ENCODE results near the gene CCDC188.

The CCDC188 gene

GRCh38 chr22:20177217-20177911, 26.5 kb upstream of the CCDC188 start:
- Histone ChIP-seq H3K36me3 (ENCODE audit: insufficient read depth, low read length) (no peaks in the 10 kb centered on the region), H2AFZ (ENCODE audit: low read length) (no peak overlapping the region), H3K4me2 (ENCODE audit: low read length) (no peak overlapping the region), H3K9me3 (ENCODE audit: low read length) (no peaks in the 10 kb centered on the region), H3K79me2 (ENCODE audit: insufficient read depth, low read length) (no peaks in the 10 kb centered on the region), H4K20me1 (ENCODE audit: insufficient read depth, low read length) (no peaks in the 10 kb centered on the region), H3K9ac (ENCODE audit: low read length) (no peak overlapping the region), H3F3A (ENCODE audit: insufficient read depth, low read length) (no peaks in the 10 kb centered on the region), H3K4me1 (ENCODE audit: insufficient read depth, low read length, severe bottlenecking) (no peaks in the 10 kb centered on the region), H3K4me3 (ENCODE audit: low read depth, low read length, poor library complexity, severe bottlenecking) (no peak overlapping the region), H3K9me2 (ENCODE audit: low read depth, low read length) (no peaks in the 10 kb centered on the region), H3K27ac (ENCODE audit: low read depth, low read length, poor library complexity, severe bottlenecking) (no peak overlapping the region), H3K27me3 (ENCODE audit: insufficient read depth, low read length) (0 out of 2 replicates have a peak, but pooled peaks cover 6% of the 10 kb centered on the region)
- TF ChIP-seq EZH2 (IDR thresholded peaks at IDR 0.05; ENCODE audit: borderline replicate concordance, low read length) (no peak), CTCF (IDR thresholded peaks at IDR 0.05; ENCODE audit: low read length) (no peak)

DNA sequence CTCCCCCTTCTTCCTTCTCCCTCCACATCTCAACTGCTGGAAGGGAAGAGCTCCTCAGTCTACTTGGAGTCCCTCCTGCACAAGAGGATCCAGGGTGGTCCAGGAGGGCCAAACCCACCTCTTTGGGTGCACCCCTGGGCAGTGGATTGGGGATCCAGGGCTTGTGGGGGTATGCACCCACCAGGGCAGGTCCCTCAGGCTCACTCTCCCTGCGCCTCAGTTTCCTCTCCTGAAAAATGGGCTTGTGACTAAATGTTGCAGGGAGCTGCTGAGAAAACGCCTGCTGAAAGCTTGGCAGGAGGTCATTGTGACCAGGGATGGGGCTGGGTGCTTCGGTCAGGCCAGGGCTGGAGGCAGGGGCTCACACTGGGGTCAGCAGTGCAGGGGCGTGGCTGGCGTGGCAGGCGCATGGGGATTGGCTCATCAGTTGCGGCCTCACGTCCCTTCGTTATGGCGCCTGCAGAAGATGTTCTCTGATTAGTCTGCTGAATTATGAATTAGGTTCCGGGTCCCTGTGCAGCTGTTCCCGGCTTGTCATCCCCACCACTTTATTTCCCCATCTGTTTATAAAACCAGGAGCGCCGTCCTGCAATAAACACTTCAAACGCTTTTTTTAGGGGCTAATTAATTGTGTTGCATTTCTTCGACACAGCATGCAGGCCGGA, 25.7 kb upstream of the CCDC188 start:
- Histone ChIP-seq H3K4me2 (ENCODE audit: low read length) (no peak overlapping the region), H3K79me2 (ENCODE audit: insufficient read depth, low read length) (no peaks in the 10 kb centered on the region), H3K36me3 (ENCODE audit: insufficient read depth, low read length) (no peaks in the 10 kb centered on the region), H3K9me3 (ENCODE audit: low read length) (no peaks in the 10 kb centered on the region), H3K27me3 (ENCODE audit: insufficient read depth, low read length) (0 out of 2 replicates have a peak, but pooled peaks cover 7% of the 10 kb centered on the region), H3K27ac (ENCODE audit: low read depth, low read length, poor library complexity, severe bottlenecking) (no peak overlapping the region), H2AFZ (ENCODE audit: low read length) (no peak overlapping the region), H3K9me2 (ENCODE audit: low read depth, low read length) (no peaks in the 10 kb centered on the region), H3K4me3 (ENCODE audit: low read depth, low read length, poor library complexity, severe bottlenecking) (no peak overlapping the region), H3K4me1 (ENCODE audit: insufficient read depth, low read length, severe bottlenecking) (no peaks in the 10 kb centered on the region), H4K20me1 (ENCODE audit: insufficient read depth, low read length) (no peaks in the 10 kb centered on the region), H3F3A (ENCODE audit: insufficient read depth, low read length) (no peaks in the 10 kb centered on the region), H3K9ac (ENCODE audit: low read length) (no peak overlapping the region)
- TF ChIP-seq EZH2 (IDR thresholded peaks at IDR 0.05; ENCODE audit: borderline replicate concordance, low read length) (no peak), CTCF (IDR thresholded peaks at IDR 0.05; ENCODE audit: low read length) (no peak)

GRCh38 chr22:20175597-20175900, 24.7 kb upstream of the CCDC188 start:
- Histone ChIP-seq H3K9ac (ENCODE audit: low read length) (no peak overlapping the region), H3K27ac (ENCODE audit: low read depth, low read length, poor library complexity, severe bottlenecking) (no peak overlapping the region), H3K9me2 (ENCODE audit: low read depth, low read length) (no peaks in the 10 kb centered on the region), H3K4me3 (ENCODE audit: low read depth, low read length, poor library complexity, severe bottlenecking) (no peak overlapping the region), H2AFZ (ENCODE audit: low read length) (no peak overlapping the region), H3K27me3 (ENCODE audit: insufficient read depth, low read length) (0 out of 2 replicates have a peak, but pooled peaks cover 11% of the 10 kb centered on the region), H3K4me1 (ENCODE audit: insufficient read depth, low read length, severe bottlenecking) (no peaks in the 10 kb centered on the region), H3K9me3 (ENCODE audit: low read length) (no peaks in the 10 kb centered on the region), H3K4me2 (ENCODE audit: low read length) (no peak overlapping the region), H4K20me1 (ENCODE audit: insufficient read depth, low read length) (no peaks in the 10 kb centered on the region), H3F3A (ENCODE audit: insufficient read depth, low read length) (no peaks in the 10 kb centered on the region), H3K79me2 (ENCODE audit: insufficient read depth, low read length) (no peaks in the 10 kb centered on the region), H3K36me3 (ENCODE audit: insufficient read depth, low read length) (no peaks in the 10 kb centered on the region)
- no peak for TF ChIP-seq CTCF (IDR thresholded peaks at IDR 0.05; ENCODE audit: low read length)
- TF ChIP-seq EZH2 (IDR thresholded peaks at IDR 0.05; ENCODE audit: borderline replicate concordance, low read length) = no peak

Measured in OCI-LY1 (cell line).